SK-N-SH (cell line): ENCODE measurements around the gene MRPL55. TPM values are rescaled to one million over a fixed set of nuclear protein-coding genes. Genes with fewer than 3 reads are reported as not detected.

Experiments used
- CTCF ChIA-PET: fragments of 300-600, 350-600 bp; formaldehyde crosslinking; extraction: SDS; loops from one replicate; lab custom pipeline; 2021; lab: Yijun Ruan, JAX
- POLR2A ChIA-PET: fragments of 350-600 bp; sonication (Branson Sonifier 250); formaldehyde crosslinking; extraction: SDS; loops from one replicate; lab custom pipeline; 2020; ENCODE audit warnings: antibody characterized with exemption, inconsistent platforms; lab: Yijun Ruan, JAX
- DNase-seq: peaks from one replicate; pipeline ENCODE4 v3.0.0; 2012
- H2AFZ ChIP-seq: fragments of 200-600 bp; sonication (generic); 2 replicates; pipeline ENCODE4 v1.8.1; 2016; ENCODE audit warnings: antibody characterized with exemption, mild to moderate bottlenecking, low read depth
- H3F3A ChIP-seq: fragments of 200-600 bp; sonication (generic); replicated peaks from 2 replicates; pipeline ENCODE3; 2016; ENCODE audit warnings: antibody characterized with exemption, mild to moderate bottlenecking; ENCODE audit not compliant: insufficient read depth
- H3K27ac ChIP-seq, 2 experiments: fragments of 200-500 bp in 1 of 2; fragments of 200-600 bp in 1 of 2; sonication (Bioruptor generic) in 1 of 2; sonication (generic), shearing (Covaris generic) in 1 of 2; 2 replicates each; pipeline versions ENCODE4 v1.5.1 to v1.6.1; 2014 to 2016; ENCODE audit warnings: low read depth in 2 of 2, inconsistent platforms in 1 of 2, low read length in 1 of 2, mild to moderate bottlenecking in 1 of 2, mixed read lengths in 1 of 2
- H3K27me3 ChIP-seq: fragments of 200-600 bp; sonication (generic), shearing (Covaris generic); 2 replicates; pipeline ENCODE4 v1.6.1; 2016; ENCODE audit warnings: mixed run types; ENCODE audit not compliant: insufficient read depth
- H3K36me3 ChIP-seq, 2 experiments: fragments of 200-500 bp in 1 of 2; fragments of 200-600 bp in 1 of 2; sonication (Bioruptor generic) in 1 of 2; sonication (generic) in 1 of 2; replicated peaks in 1 of 2; 2 replicates each; pipeline versions ENCODE3 to v1.5.1; 2014 to 2016; ENCODE audit warnings: low read length in 1 of 2, mild to moderate bottlenecking in 1 of 2; ENCODE audit not compliant: insufficient read depth in 2 of 2, control insufficient read depth in 1 of 2
- H3K4me1 ChIP-seq, 2 experiments: fragments of 200-500 bp in 1 of 2; fragments of 200-600 bp in 1 of 2; sonication (Bioruptor generic) in 1 of 2; sonication (generic), shearing (Covaris generic) in 1 of 2; 2 replicates each; pipeline versions ENCODE4 v1.5.1 to v1.6.1; 2014 to 2016; ENCODE audit warnings: low read depth in 1 of 2, low read length in 1 of 2, mixed run types in 1 of 2; ENCODE audit not compliant: insufficient read depth in 2 of 2, control insufficient read depth in 1 of 2
- H3K4me2 ChIP-seq: fragments of 200-600 bp; sonication (generic), shearing (Covaris generic); 2 replicates; pipeline ENCODE4 v1.6.1; 2017; ENCODE audit warnings: mixed run types
- H3K4me3 ChIP-seq, 2 experiments: fragments of 200-500 bp in 1 of 2; fragments of 200-600 bp in 1 of 2; sonication (Bioruptor generic) in 1 of 2; sonication (generic), shearing (Covaris generic) in 1 of 2; 2 replicates each; pipeline versions ENCODE4 v1.5.1 to v1.8.1; 2014 to 2016; ENCODE audit warnings: low read depth in 2 of 2, inconsistent platforms in 1 of 2, low read length in 1 of 2, mild to moderate bottlenecking in 1 of 2, mixed read lengths in 1 of 2, moderate library complexity in 1 of 2
- H3K79me2 ChIP-seq: fragments of 200-600 bp; sonication (generic); 2 replicates; pipeline ENCODE4 v1.8.1; 2017; ENCODE audit warnings: mild to moderate bottlenecking; ENCODE audit not compliant: insufficient read depth
- H3K9ac ChIP-seq: fragments of 200-600 bp; sonication (generic); 2 replicates; pipeline ENCODE4 v1.6.1; 2017; ENCODE audit warnings: mixed run types
- H3K9me2 ChIP-seq: fragments of 200-600 bp; sonication (generic); 2 replicates; pipeline ENCODE4 v1.6.1; 2017; ENCODE audit warnings: mixed run types
- H3K9me3 ChIP-seq: fragments of 200-600 bp; sonication (generic); 2 replicates; pipeline ENCODE4 v1.6.1; 2017; ENCODE audit warnings: mixed run types, mild to moderate bottlenecking, moderate library complexity
- H4K20me1 ChIP-seq: fragments of 200-600 bp; sonication (generic); 2 replicates; pipeline ENCODE4 v1.6.1; 2017; ENCODE audit warnings: mild to moderate bottlenecking, mixed run types; ENCODE audit not compliant: insufficient read depth
- CHD2 ChIP-seq: fragments of 150-350 bp; IDR thresholded peaks from 2 replicates; pipeline ENCODE4 v1.6.1; 2018; ENCODE audit warnings: low read length; ENCODE audit not compliant: partially characterized antibody
- FOSL2 ChIP-seq: IDR thresholded peaks from 2 replicates; pipeline ENCODE4 v1.4.0; 2012; ENCODE audit warnings: low read depth, mild to moderate bottlenecking, moderate library complexity, borderline replicate concordance
- FOXJ3 ChIP-seq: sonication (generic); formaldehyde crosslinking; IDR thresholded peaks from 2 replicates; pipeline ENCODE4 v1.5.1; 2020; ENCODE audit warnings: mild to moderate bottlenecking, missing genetic modification reagents
- FOXM1 ChIP-seq: IDR thresholded peaks from 2 replicates; pipeline ENCODE4 v1.4.0; 2012; ENCODE audit warnings: low read depth, mild to moderate bottlenecking
- MEF2A ChIP-seq: IDR thresholded peaks from 2 replicates; pipeline ENCODE4 v1.4.0; 2012; ENCODE audit warnings: low read depth, borderline replicate concordance
- MXI1 ChIP-seq: IDR thresholded peaks from 2 replicates; pipeline ENCODE4 v1.6.1; 2012; ENCODE audit warnings: mild to moderate bottlenecking, low read depth, low read length, improper control_type of control experiment
- NFIC ChIP-seq: IDR thresholded peaks from 2 replicates; pipeline ENCODE4 v1.4.0; 2012; ENCODE audit warnings: borderline replicate concordance
- PBX3 ChIP-seq: IDR thresholded peaks from 2 replicates; pipeline ENCODE4; 2012
- POLR2AphosphoS5 ChIP-seq: IDR thresholded peaks from 2 replicates; pipeline ENCODE4 v1.6.1; 2012; ENCODE audit warnings: low read depth, low read length
- RFX5 ChIP-seq: IDR thresholded peaks from 2 replicates; pipeline ENCODE4 v1.6.1; 2012; ENCODE audit warnings: mild to moderate bottlenecking, improper control_type of control experiment, low read length
- TEAD4 ChIP-seq: IDR thresholded peaks from 2 replicates; pipeline ENCODE4 v1.4.0; 2012; ENCODE audit warnings: mild to moderate bottlenecking, borderline replicate concordance; ENCODE audit not compliant: insufficient read depth
- USF1 ChIP-seq: IDR thresholded peaks from 2 replicates; pipeline ENCODE4 v1.4.0; 2012; ENCODE audit warnings: low read depth, borderline replicate concordance
- ZBTB33 ChIP-seq: IDR thresholded peaks from 2 replicates; pipeline ENCODE4 v1.4.0; 2012; ENCODE audit warnings: low read depth, borderline replicate concordance
- WGBS: methylation state at CpG from one replicate; pipeline ENCODE4 v1.1.6; 2017; ENCODE audit warnings: low lambda C conversion rate; 5-methylcytosine and 5-hydroxymethylcytosine counted together
- polyA plus RNA-seq, 3 experiments: library from polyadenylated mRNA; depleted of rRNA; stranded (reverse); fragments of >200 nt; gene quantifications; 2 replicates each; pipeline ENCODE4 v1.2.3, GENCODE V29; 2012

MRPL55 gene
- polyA plus RNA-seq, 1 of the 3 experiments (the other 2 are of a cell fraction), result 75.3 TPM

- Histone ChIP-seq H3K9me3 (no peaks in the 10 kb centered on the region), H4K20me1 (no peaks in the 10 kb centered on the region), H3K27ac (no peak overlapping the region), H2AFZ (no peak overlapping the region), H3K79me2 (no peaks in the 10 kb centered on the region), H3K9ac (no peak overlapping the region), H3K27me3 (peaks cover 29% of the 10 kb centered on the region; the same call in 1 of the 2 replicates), H3K4me2 (no peak overlapping the region), H3K9me2 (no peaks in the 10 kb centered on the region), H3K4me3 (peak overlapping the region in 1 of 2 experiments; percentile 41; a peak in 1 of 4 replicates), H3F3A (peaks cover 3% of the 10 kb centered on the region), H3K36me3 (no peaks in the 10 kb centered on the region), H3K4me1 (peaks cover 0 to 3% of the 10 kb centered on the region in 2 experiments; a peak in 2 of 4 replicates)
- CTCF ChIA-PET, result interaction anchor here (1.9 to 2.4 kb wide), 2 partner anchors 15 to 55 kb away, joined by 5 to 6 read pairs; no protein-coding TSS in a partner anchor
- POLR2A ChIA-PET, result interaction anchor here (1.3 kb wide), 1 partner anchor 23 kb away, joined by 3 read pairs; the partner anchor contains the start of gene ARF1
- 10% methylated on average over 2 of the region's 66 CpGs for WGBS
- TF ChIP-seq CHD2 (no peak), FOXJ3 (CRISPR knock-in tag) (0 out of 2 replicates have a peak, but pooled peaks have one; percentile 25), PBX3 (no peak), FOSL2 (no peak), ZBTB33 (no peak), POLR2AphosphoS5 (no peak)
- DNase-seq, result no peak
Observed at GRCh38 chr1:228058949-228059633, 50.0 kb downstream of the MRPL55 start.

- Histone ChIP-seq H3K9me3 (no peaks in the 10 kb centered on the region), H3K4me2 (no peak overlapping the region), H3K4me1 (peaks cover 0 to 3% of the 10 kb centered on the region in 2 experiments; a peak in 2 of 4 replicates), H3F3A (peaks cover 3% of the 10 kb centered on the region), H3K79me2 (no peaks in the 10 kb centered on the region), H3K36me3 (no peaks in the 10 kb centered on the region), H3K27me3 (peaks cover 29% of the 10 kb centered on the region; the same call in 1 of the 2 replicates), H3K4me3 (no peak overlapping the region), H3K9me2 (no peaks in the 10 kb centered on the region), H2AFZ (no peak overlapping the region), H4K20me1 (no peaks in the 10 kb centered on the region), H3K9ac (no peak overlapping the region), H3K27ac (no peak overlapping the region)
- DNase-seq, result no peak
- ChIA-PET POLR2A (no interaction called here), CTCF (interaction anchor here (1.9 to 2.4 kb wide), 2 partner anchors 14 to 54 kb away, joined by 5 to 6 read pairs; no protein-coding TSS in a partner anchor)
- 24% methylated on average over 17 of the region's 18 CpGs for WGBS
- TF ChIP-seq USF1 (no peak), FOXM1 (no peak), RFX5 (no peak), TEAD4 (no peak), MEF2A (no peak), MXI1 (no peak), FOXJ3 (CRISPR knock-in tag) (no peak), NFIC (no peak)
- TF ChIP-seq, all 33 proteins: peak for 0
Observed at GRCh38 chr1:228058172-228058948, 50.7 kb downstream of the MRPL55 start.
